H1 (cell line): ENCODE data around the gene EGR2.
"Not testable (repeated sequence)": the region's sequence is repeated elsewhere in the genome, so short reads cannot be mapped to it uniquely, and the experiment has no call there.

Experiments
- CTCF ChIP-seq, 3 experiments: IDR thresholded peaks; 1 replicate in 2 of 3; 2 replicates in 1 of 3; pipeline versions ENCODE4 v1.5.1 to v1.6.1; 2011; ENCODE audit warnings: low read length in 3 of 3, mild to moderate bottlenecking in 3 of 3, inconsistent platforms in 2 of 3, low read depth in 1 of 3, moderate library complexity in 1 of 3; ENCODE audit not compliant: insufficient read depth in 1 of 3; ENCODE audit errors: control extremely low read depth in 1 of 3
- SP2 ChIP-seq: IDR thresholded peaks from 2 replicates; pipeline ENCODE4 v1.6.1; 2012; ENCODE audit warnings: mild to moderate bottlenecking, low read length, inconsistent platforms

GRCh38 chr10:62788285-62788684 lies 27.9 kb downstream of the EGR2 start:
- TF ChIP-seq SP2; CTCF (IDR thresholded peaks at IDR 0.05; ENCODE audit: control extremely low read depth in 1 of 3, insufficient read depth in 1 of 3, low read depth in 1 of 3, low read length in 3 of 3): not testable (repeated sequence)
